D341Med (cell line): ENCODE measurements around the gene MAGEA10.
"Not testable (repeated sequence)": the region's sequence is repeated elsewhere in the genome, so short reads cannot be mapped to it uniquely, and the experiment has no call there.

ENCODE experiments used
- DNase-seq: peaks from one replicate; pipeline ENCODE4 v3.0.0; 2012; ENCODE audit warnings: low spot score

Gene MAGEA10

DNA sequence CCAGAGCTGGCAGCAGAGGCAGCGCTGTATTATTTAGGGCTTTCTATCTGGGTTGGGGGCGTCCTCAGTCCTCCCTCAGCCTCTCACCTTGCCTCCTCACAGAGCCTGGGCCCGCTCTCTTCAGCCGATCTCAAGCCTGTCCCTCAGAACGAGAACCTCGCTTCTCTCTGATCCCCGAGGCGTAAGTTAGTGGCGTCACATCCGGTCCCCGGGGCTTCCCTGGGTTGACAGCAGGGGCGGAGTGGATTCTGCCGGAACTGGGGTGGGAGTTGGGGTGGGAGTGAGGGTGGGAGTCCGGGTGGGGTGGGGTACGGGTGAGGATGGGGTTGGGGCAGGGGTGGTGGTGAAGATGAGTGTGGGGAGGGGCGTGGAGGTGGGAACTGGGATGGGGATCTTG lies at the start of gene MAGEA10:
TSS of gene MAGEA10 (minus strand) at position 190 of the 397 bp plus-strand sequence. CDS start 2,957 bp downstream, outside the sequence.
- DNase-seq, result no peak

DNA sequence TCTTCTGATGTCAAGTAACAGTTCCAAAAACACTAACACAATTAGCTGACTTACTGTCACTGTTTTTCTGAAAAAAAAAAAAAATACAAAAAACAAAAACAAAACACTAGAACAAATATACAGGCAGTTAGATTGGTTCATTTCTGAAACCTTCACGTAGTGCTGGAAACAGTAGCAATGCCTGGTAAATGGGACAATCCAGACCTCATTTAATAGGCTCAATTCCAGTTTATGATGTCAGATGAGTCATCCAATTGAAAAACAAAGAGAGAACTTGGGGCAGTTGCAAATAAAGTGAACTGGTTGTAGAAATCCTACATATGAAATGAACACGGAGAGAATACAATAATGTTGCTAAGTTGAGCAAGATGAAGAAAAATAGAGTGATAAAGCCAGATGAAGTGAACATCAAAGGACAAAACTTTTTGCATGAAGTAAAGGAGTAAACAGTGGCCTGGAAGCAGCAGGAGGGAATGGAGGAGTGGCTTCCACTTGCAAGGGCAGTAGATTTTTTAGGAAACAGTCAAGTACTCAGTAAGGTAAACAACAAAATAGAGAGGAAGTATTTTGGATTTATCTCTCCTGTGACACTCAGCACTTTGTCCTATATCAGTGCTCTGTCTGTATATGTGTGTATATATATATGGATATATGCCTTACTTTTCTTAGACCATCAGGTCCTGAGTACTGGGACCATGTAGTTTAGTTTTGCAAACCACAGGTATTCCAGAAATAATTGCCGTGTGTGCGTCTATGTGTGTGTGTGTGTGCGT lies 39.3 kb upstream of the MAGEA10 start:
- DNase-seq, result no peak

DNA sequence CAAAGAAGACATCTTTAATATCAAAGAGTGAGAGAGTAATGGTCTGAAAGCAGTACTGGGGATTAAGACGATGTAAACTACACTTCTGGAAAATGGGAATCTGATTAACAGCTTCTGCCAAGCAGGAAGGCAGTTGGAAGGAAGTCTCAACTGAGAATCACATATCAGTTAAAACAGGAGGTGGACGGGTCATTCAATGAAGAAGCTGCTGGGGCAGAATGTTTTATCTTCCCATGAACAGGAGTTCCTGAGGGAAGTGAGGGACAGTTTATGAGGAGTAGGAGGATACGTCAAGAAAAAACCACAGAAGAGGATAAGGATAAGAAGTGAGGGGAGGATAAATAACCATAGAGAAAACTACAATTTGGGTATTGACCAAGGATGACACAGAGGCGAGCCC lies 38.7 kb upstream of the MAGEA10 start:
- DNase-seq, result no peak

- not testable (repeated sequence) for DNase-seq
These were observed 37.5 kb upstream of the MAGEA10 start for GRCh38 chrX:152175892-152176291.

DNA sequence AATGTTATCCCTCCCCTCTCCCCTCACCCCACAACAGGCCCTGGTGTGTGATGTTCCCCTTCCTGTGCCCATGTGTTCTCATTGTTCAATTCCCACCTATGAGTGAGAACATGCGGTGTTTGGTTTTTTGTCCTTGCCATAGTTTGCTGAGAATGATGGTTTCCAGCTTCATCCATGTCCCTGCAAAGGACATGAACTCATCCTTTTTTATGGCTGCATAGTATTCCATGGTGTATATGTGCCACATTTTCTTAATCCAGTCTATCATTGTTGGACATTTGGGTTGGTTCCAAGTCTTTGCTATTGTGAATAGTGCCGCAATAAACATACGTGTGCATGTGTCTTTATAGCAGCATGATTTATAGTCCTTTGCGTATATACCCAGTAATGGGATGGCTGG lies 35.5 kb upstream of the MAGEA10 start:
- not testable (repeated sequence) for DNase-seq

GRCh38 chrX:152170621-152171020 lies 32.2 kb upstream of the MAGEA10 start:
- no peak for DNase-seq

DNA sequence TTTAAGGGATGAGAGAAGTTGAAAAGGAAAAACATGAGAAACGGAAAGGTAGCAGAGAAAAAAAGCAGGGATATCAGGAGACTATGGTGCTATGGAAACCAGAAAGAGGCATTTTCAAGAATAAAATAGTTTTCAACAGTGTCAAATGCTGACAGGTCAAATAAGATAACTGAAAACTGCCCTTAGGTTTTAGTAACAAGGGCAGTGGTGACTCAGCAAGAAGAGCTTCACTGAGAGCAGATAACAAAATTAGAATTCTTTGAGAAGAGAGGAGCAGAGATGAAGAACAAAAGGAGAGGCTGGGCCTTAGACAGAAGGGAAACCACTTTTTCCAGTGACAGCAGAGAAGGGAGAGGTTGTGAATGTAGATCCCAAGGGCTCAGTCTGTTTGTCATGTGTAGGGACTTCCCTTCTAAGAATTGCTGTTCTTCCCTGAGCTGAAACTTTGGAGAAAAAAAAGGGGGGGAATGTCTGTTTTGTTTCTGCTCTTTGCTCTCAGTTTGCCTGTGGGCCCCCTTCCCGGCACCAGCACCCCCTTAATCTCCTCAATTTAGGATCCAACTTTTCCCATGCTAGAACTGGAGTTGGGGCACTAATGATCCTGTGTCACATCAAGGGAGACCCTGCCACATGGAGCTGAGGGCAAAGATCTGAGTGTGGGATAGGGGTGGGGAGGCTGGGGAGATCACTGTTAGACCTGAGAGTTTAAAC lies 26.8 kb upstream of the MAGEA10 start:
- no peak for DNase-seq

DNA sequence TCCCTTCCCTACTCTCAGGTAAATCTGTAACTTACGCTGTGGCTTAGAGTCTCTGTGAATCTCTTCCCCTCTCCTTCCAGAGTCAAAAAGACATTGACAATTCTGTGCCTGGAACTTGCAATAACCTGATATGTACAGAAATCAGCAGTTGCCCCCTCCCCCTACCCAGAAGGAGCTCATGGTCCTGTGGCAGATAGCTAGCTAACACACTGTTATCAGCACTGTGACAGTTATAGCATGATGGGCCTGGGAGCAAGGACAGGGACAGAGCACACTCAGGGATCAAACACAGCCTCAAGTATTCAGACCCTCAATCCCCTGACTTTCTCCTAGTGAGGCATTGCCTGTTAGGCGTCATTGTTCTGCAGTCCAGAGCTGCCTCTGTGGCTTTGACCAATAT lies 18.7 kb upstream of the MAGEA10 start:
- no peak for DNase-seq

DNA sequence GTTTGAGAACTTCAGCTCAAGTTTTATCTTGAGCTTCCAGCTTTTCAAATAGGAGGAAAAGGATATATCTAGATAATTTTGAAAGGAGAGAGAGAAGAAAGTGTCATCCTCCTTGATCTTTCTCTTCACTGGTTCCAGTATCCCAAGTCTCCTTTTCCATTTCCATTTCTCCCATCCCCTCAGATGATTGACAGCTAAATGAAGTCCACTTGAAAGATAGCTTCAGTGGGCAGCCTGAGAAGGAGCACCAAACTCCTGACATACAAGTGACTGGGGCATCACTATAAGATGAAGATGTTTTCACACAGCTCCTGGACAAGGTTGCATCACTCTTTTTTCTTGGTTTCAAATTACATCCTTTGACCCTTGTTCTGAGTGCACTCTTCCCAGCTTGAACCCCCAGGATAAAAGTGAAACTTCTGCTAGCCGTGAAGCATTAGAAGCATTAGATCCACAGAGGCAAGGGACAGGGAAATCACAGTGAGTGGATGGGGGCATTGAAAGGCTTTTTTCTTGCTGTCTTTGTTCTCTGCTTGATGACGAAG lies 17.5 kb upstream of the MAGEA10 start:
- DNase-seq, result no peak

- no peak for DNase-seq
These were observed 15.7 kb upstream of the MAGEA10 start for GRCh38 chrX:152154050-152154449.

- DNase-seq, result no peak
These were observed 12.9 kb upstream of the MAGEA10 start for GRCh38 chrX:152151256-152151655.

GRCh38 chrX:152149648-152150047 lies 11.3 kb upstream of the MAGEA10 start:
- DNase-seq, result no peak

GRCh38 chrX:152139589-152139988 lies 1.2 kb upstream of the MAGEA10 start:
- DNase-seq, result no peak

GRCh38 chrX:152137771-152138387 lies 498 bp downstream of the MAGEA10 start:
- no peak for DNase-seq

DNA sequence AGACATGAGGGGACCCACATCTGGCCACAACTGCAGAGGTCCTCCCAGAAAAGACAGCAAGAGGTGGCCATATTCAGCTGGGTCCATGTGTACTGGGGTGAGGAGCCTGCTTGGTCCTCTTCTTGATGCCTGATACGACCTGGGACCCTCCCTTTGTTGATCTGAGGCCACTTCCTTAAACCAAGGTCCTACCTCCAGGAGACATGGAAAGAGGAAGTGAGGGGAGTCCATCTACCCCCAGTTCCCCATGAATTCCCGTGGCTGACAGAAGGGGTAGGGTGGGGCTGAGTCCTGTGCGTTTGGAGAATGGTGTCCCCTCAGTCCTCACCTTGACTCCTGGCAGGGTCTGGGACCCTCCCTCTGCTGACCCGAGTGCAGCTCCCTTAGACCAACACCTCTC lies 2.1 kb downstream of the MAGEA10 start:
- no peak for DNase-seq

- DNase-seq, result no peak
These were observed 6.9 kb downstream of the MAGEA10 start for GRCh38 chrX:152131525-152131924.

GRCh38 chrX:152129069-152129844 lies 9.1 kb downstream of the MAGEA10 start:
- DNase-seq, result not testable (repeated sequence)

GRCh38 chrX:152117305-152117704 lies 21.1 kb downstream of the MAGEA10 start:
- no peak for DNase-seq

- DNase-seq, result no peak
These were observed 29.9 kb downstream of the MAGEA10 start for GRCh38 chrX:152108527-152108926.

GRCh38 chrX:152103866-152104265 lies 34.5 kb downstream of the MAGEA10 start:
- no peak for DNase-seq

- no peak for DNase-seq
These were observed 52.2 kb downstream of the MAGEA10 start for GRCh38 chrX:152086141-152086540.
